MM.1S (cell line): Measurements from ENCODE around the gene CELF2.

Source experiments
- DNase-seq: peaks from one replicate; pipeline ENCODE4 v3.0.0-alpha.2; 2015
- H2AFZ ChIP-seq: fragments of 300-600 bp; sonication (generic); 2 replicates; pipeline ENCODE4 v1.6.0; 2016; ENCODE audit warnings: antibody characterized with exemption, low read length
- H3F3A ChIP-seq: fragments of 300-600 bp; sonication (generic); 2 replicates; pipeline ENCODE4 v1.6.1; 2016; ENCODE audit warnings: mild to moderate bottlenecking, antibody characterized with exemption, low read length, moderate library complexity, mixed read lengths; ENCODE audit not compliant: insufficient read depth
- H3K27ac ChIP-seq: fragments of 300-600 bp; sonication (generic); 2 replicates; pipeline ENCODE4 v1.5.1; 2016; ENCODE audit warnings: mild to moderate bottlenecking, low read length
- H3K27me3 ChIP-seq: fragments of 300-600 bp; sonication (generic); replicated peaks from 2 replicates; pipeline ENCODE4 v1.6.0; 2016; ENCODE audit warnings: low read length; ENCODE audit not compliant: insufficient read depth
- H3K36me3 ChIP-seq: fragments of 300-600 bp; sonication (generic); replicated peaks from 2 replicates; pipeline ENCODE4 v1.6.1; 2016; ENCODE audit warnings: mild to moderate bottlenecking, low read length, mixed read lengths; ENCODE audit not compliant: insufficient read depth
- H3K4me1 ChIP-seq: fragments of 300-600 bp; sonication (generic); 2 replicates; pipeline ENCODE4 v1.6.1; 2016; ENCODE audit warnings: low read length, mixed read lengths
- H3K4me2 ChIP-seq: fragments of 300-600 bp; sonication (generic); 2 replicates; pipeline ENCODE4 v1.6.0; 2016; ENCODE audit warnings: low read depth, low read length
- H3K4me3 ChIP-seq: fragments of 300-600 bp; sonication (generic); 2 replicates; pipeline ENCODE4 v1.5.1; 2016; ENCODE audit warnings: low read length, mixed read lengths
- H3K79me2 ChIP-seq: fragments of 300-600 bp; sonication (generic); 2 replicates; pipeline ENCODE4 v1.6.1; 2016; ENCODE audit warnings: mixed run types, low read length, mixed read lengths
- H3K9ac ChIP-seq: fragments of 300-600 bp; sonication (generic); 2 replicates; pipeline ENCODE4 v1.6.1; 2016; ENCODE audit warnings: low read length, mixed read lengths
- H3K9me2 ChIP-seq: fragments of 300-600 bp; sonication (generic); replicated peaks from 2 replicates; pipeline ENCODE4 v1.6.1; 2016; ENCODE audit warnings: mild to moderate bottlenecking, low read length, mixed read lengths; ENCODE audit not compliant: insufficient read depth
- H3K9me3 ChIP-seq: fragments of 300-600 bp; sonication (generic); replicated peaks from 2 replicates; pipeline ENCODE4 v1.6.1; 2016; ENCODE audit warnings: mild to moderate bottlenecking, low read length, mixed read lengths; ENCODE audit not compliant: insufficient read depth
- H4K20me1 ChIP-seq: fragments of 300-600 bp; sonication (generic); 2 replicates; pipeline ENCODE4 v1.6.1; 2016; ENCODE audit warnings: mild to moderate bottlenecking, low read length, moderate library complexity, mixed read lengths; ENCODE audit not compliant: insufficient read depth
- CTCF ChIP-seq: fragments of 300-600 bp; sonication (generic); IDR thresholded peaks from 2 replicates; pipeline ENCODE4 v1.5.1; 2016; ENCODE audit warnings: antibody characterized with exemption, low read length, mixed read lengths
- EZH2 ChIP-seq: fragments of 300-600 bp; sonication (generic); optimal IDR thresholded peaks from 2 replicates; pipeline ENCODE3; 2017; ENCODE audit warnings: low read depth, mild to moderate bottlenecking, antibody characterized with exemption, low read length, mixed read lengths
- EZH2phosphoT487 ChIP-seq: fragments of 300-600 bp; sonication (generic); IDR thresholded peaks from 2 replicates; pipeline ENCODE4 v1.6.1; 2018; ENCODE audit warnings: antibody characterized with exemption, low read length

CELF2 gene

GRCh38 chr10:11163780-11164550 is 146.3 kb downstream of the CELF2 start:
- H2AFZ ChIP-seq, result no peak overlapping the region
- H3K4me2 ChIP-seq, result peak overlapping the region; percentile 97
- H4K20me1 ChIP-seq, result no peaks in the 10 kb centered on the region
- H3K9ac ChIP-seq, result peak overlapping the region; percentile 98
- H3F3A ChIP-seq, result peaks cover 69% of the 10 kb centered on the region
- no peaks in the 10 kb centered on the region for H3K9me3 ChIP-seq
- H3K27ac ChIP-seq, result peak overlapping the region; percentile 99
- H3K36me3 ChIP-seq, result peaks cover 6% of the 10 kb centered on the region; the same call in 1 of the 2 replicates
- peak overlapping the region; percentile 93 for H3K4me3 ChIP-seq
- peaks cover 31% of the 10 kb centered on the region for H3K4me1 ChIP-seq
- no peak for TF ChIP-seq EZH2phosphoT487
- no peaks in the 10 kb centered on the region for H3K9me2 ChIP-seq
- peaks cover 99% of the 10 kb centered on the region for H3K79me2 ChIP-seq
- DNase-seq, result peak; percentile 53
- no peaks in the 10 kb centered on the region for H3K27me3 ChIP-seq

GRCh38 chr10:11164551-11164802 is 146.8 kb downstream of the CELF2 start:
- peaks cover 31% of the 10 kb centered on the region for H3K4me1 ChIP-seq
- no peak overlapping the region for H2AFZ ChIP-seq
- peak overlapping the region; percentile 99 for H3K27ac ChIP-seq
- H3K9me2 ChIP-seq, result no peaks in the 10 kb centered on the region
- no peaks in the 10 kb centered on the region for H4K20me1 ChIP-seq
- peaks cover 74% of the 10 kb centered on the region for H3F3A ChIP-seq
- peak overlapping the region; percentile 97 for H3K4me2 ChIP-seq
- H3K4me3 ChIP-seq, result peak overlapping the region; percentile 93
- TF ChIP-seq CTCF (no peak), EZH2phosphoT487 (no peak), EZH2 (no peak)
- no peaks in the 10 kb centered on the region for H3K27me3 ChIP-seq
- H3K79me2 ChIP-seq, result peaks cover 99% of the 10 kb centered on the region
- no peaks in the 10 kb centered on the region for H3K9me3 ChIP-seq
- no peak for DNase-seq
- peaks cover 7% of the 10 kb centered on the region; the same call in 1 of the 2 replicates for H3K36me3 ChIP-seq
- peak overlapping the region; percentile 98 for H3K9ac ChIP-seq

GRCh38 chr10:11164803-11165590 is 147.3 kb downstream of the CELF2 start:
- no peaks in the 10 kb centered on the region for H4K20me1 ChIP-seq
- DNase-seq, result peak; percentile 86
- H3K36me3 ChIP-seq, result peaks cover 7% of the 10 kb centered on the region; the same call in 1 of the 2 replicates
- peaks cover 78% of the 10 kb centered on the region for H3F3A ChIP-seq
- no peaks in the 10 kb centered on the region for H3K9me3 ChIP-seq
- no peaks in the 10 kb centered on the region for H3K27me3 ChIP-seq
- H3K79me2 ChIP-seq, result peaks cover 99% of the 10 kb centered on the region
- H2AFZ ChIP-seq, result no peak overlapping the region
- H3K4me1 ChIP-seq, result peaks cover 28% of the 10 kb centered on the region
- peak overlapping the region; percentile 98 for H3K9ac ChIP-seq
- peak overlapping the region; percentile 97 for H3K4me2 ChIP-seq
- TF ChIP-seq CTCF (no peak), EZH2 (no peak), EZH2phosphoT487 (no peak)
- peak overlapping the region; percentile 93 for H3K4me3 ChIP-seq
- H3K27ac ChIP-seq, result peak overlapping the region; percentile 99
- no peaks in the 10 kb centered on the region for H3K9me2 ChIP-seq
